ENCODE measurements around the gene RRBP1. TPM values are rescaled to one million over a fixed set of nuclear protein-coding genes. Genes with fewer than 3 reads are reported as not detected.

Gene RRBP1
- polyA plus RNA-seq, 3 donors: 108 to 143 (median 115) TPM

GRCh38 chr20:17650301-17651128, 31.5 kb downstream of the RRBP1 start:
- no peak for DNase-seq

GRCh38 chr20:17648791-17649730, 33.0 kb downstream of the RRBP1 start:
- DNase-seq: no peak

GRCh38 chr20:17648315-17648646, 33.8 kb downstream of the RRBP1 start:
- no peak for DNase-seq

- DNase-seq: no peak
Measured at GRCh38 chr20:17647391-17648314, 34.4 kb downstream of the RRBP1 start.

- no peak for DNase-seq
Measured at GRCh38 chr20:17646961-17647301, 35.1 kb downstream of the RRBP1 start.

GRCh38 chr20:17646209-17646960, 35.7 kb downstream of the RRBP1 start:
- DNase-seq: no peak

GRCh38 chr20:17645546-17646208, 36.4 kb downstream of the RRBP1 start:
- DNase-seq: no peak

- no peak for DNase-seq
Measured at GRCh38 chr20:17645010-17645409, 37.0 kb downstream of the RRBP1 start.

GRCh38 chr20:17644451-17644850, 37.6 kb downstream of the RRBP1 start:
- no peak for DNase-seq

- DNase-seq: no peak
Measured at GRCh38 chr20:17643531-17644188, 38.4 kb downstream of the RRBP1 start.

- DNase-seq: no peak
Measured at GRCh38 chr20:17642404-17643269, 39.4 kb downstream of the RRBP1 start.

GRCh38 chr20:17641993-17642392, 40.0 kb downstream of the RRBP1 start:
- no peak for DNase-seq

GRCh38 chr20:17641520-17641964, 40.5 kb downstream of the RRBP1 start:
- DNase-seq: no peak

GRCh38 chr20:17640875-17641378, 41.1 kb downstream of the RRBP1 start:
- no peak for DNase-seq

- DNase-seq: no peak
Measured at GRCh38 chr20:17640146-17640874, 41.7 kb downstream of the RRBP1 start.

GRCh38 chr20:17638835-17639407, 43.1 kb downstream of the RRBP1 start:
- no peak for DNase-seq

GRCh38 chr20:17637985-17638640, 43.9 kb downstream of the RRBP1 start:
- DNase-seq: no peak

All from renal pelvis (tissue), 4 donors.